IMR-90 (cell line): ENCODE data around the gene TBX4.

ENCODE experiments used
- BHLHE40 ChIP-seq: fragments of 150-350 bp; IDR thresholded peaks from 2 replicates; pipeline ENCODE4 v1.6.1; 2016; ENCODE audit warnings: mild to moderate bottlenecking, low read depth, low read length
- CEBPB ChIP-seq: IDR thresholded peaks from 2 replicates; pipeline ENCODE4 v1.6.1; 2012; ENCODE audit warnings: low read depth, low read length, improper control_type of control experiment
- NFE2L2 ChIP-seq: fragments of 150-350 bp; IDR thresholded peaks from 2 replicates; pipeline ENCODE4 v1.6.1; 2016; ENCODE audit warnings: low read depth, mild to moderate bottlenecking, low read length
- POLR2A ChIP-seq: IDR thresholded peaks from 2 replicates; pipeline ENCODE4 v1.6.1; 2012; ENCODE audit warnings: mild to moderate bottlenecking, low read depth, low read length
- RAD21 ChIP-seq: IDR thresholded peaks from 2 replicates; pipeline ENCODE4 v1.6.1; 2012; ENCODE audit warnings: low read length, improper control_type of control experiment
- RCOR1 ChIP-seq: IDR thresholded peaks from 2 replicates; pipeline ENCODE4 v1.6.1; 2012; ENCODE audit warnings: mild to moderate bottlenecking, low read length, improper control_type of control experiment; ENCODE audit not compliant: insufficient replicate concordance
- SMC3 ChIP-seq: fragments of 150-350 bp; IDR thresholded peaks from 2 replicates; pipeline ENCODE4 v1.6.1; 2016; ENCODE audit warnings: low read depth, mild to moderate bottlenecking, antibody characterized with exemption, low read length, moderate library complexity
- TF ChIP-seq, protein P1 (sequence below): conservative IDR thresholded peaks from 2 replicates; pipeline ENCODE4 v1.5.1; 2012; ENCODE audit warnings: mild to moderate bottlenecking, low read depth, low read length, improper control_type of control experiment
- TF ChIP-seq, protein P2 (sequence below): fragments of 150-350 bp; IDR thresholded peaks from 2 replicates; pipeline ENCODE4 v1.6.1; 2016; ENCODE audit warnings: low read depth, mild to moderate bottlenecking, low read length, moderate library complexity, borderline replicate concordance
- TF ChIP-seq, protein P3 (sequence below): fragments of 150-350 bp; IDR thresholded peaks from 2 replicates; pipeline ENCODE4 v1.6.1; 2017; ENCODE audit warnings: mild to moderate bottlenecking, antibody characterized with exemption, low read length, low read depth

DNA sequence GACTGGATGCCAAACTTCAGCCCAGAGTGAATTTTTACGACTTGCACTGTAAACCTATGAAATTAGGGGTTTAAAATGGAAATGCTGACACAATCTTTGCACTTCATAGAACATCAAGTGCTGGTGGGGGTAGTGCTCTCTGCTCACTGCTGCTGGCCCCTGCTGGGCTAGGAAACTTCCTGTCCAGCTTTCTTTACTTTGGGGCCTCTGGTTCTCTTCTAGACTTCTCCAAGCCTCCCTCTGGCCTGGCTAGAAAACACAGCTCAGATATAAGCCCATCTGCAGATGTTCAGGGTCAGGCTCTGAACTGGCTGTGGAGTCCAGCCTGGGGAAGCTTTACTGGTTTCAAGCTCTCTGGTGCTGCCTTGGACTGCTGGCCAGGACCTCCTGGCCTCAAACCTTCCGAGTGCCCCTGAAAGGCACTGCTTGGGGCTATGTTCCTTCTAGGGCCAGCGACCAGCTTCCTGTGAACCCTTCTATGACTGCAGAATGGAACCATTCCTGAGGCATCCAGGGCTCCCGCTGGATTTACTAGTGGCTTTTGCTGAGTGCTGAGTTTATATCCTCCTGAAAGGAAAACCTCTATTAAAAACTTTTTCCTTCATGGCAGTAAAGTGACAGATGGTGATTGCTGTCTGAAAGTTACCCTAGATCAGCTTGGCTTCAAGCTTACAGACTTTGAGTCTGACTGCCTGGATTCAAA, 59.4 kb downstream of the TBX4 start:
- TF ChIP-seq, protein P1, sequence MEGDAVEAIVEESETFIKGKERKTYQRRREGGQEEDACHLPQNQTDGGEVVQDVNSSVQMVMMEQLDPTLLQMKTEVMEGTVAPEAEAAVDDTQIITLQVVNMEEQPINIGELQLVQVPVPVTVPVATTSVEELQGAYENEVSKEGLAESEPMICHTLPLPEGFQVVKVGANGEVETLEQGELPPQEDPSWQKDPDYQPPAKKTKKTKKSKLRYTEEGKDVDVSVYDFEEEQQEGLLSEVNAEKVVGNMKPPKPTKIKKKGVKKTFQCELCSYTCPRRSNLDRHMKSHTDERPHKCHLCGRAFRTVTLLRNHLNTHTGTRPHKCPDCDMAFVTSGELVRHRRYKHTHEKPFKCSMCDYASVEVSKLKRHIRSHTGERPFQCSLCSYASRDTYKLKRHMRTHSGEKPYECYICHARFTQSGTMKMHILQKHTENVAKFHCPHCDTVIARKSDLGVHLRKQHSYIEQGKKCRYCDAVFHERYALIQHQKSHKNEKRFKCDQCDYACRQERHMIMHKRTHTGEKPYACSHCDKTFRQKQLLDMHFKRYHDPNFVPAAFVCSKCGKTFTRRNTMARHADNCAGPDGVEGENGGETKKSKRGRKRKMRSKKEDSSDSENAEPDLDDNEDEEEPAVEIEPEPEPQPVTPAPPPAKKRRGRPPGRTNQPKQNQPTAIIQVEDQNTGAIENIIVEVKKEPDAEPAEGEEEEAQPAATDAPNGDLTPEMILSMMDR = no peak
- no peak for TF ChIP-seq POLR2A
- no peak for TF ChIP-seq SMC3
- no peak for TF ChIP-seq NFE2L2
- TF ChIP-seq BHLHE40 = no peak
- no peak for TF ChIP-seq RAD21
- TF ChIP-seq RCOR1 = no peak
- TF ChIP-seq, protein P2, sequence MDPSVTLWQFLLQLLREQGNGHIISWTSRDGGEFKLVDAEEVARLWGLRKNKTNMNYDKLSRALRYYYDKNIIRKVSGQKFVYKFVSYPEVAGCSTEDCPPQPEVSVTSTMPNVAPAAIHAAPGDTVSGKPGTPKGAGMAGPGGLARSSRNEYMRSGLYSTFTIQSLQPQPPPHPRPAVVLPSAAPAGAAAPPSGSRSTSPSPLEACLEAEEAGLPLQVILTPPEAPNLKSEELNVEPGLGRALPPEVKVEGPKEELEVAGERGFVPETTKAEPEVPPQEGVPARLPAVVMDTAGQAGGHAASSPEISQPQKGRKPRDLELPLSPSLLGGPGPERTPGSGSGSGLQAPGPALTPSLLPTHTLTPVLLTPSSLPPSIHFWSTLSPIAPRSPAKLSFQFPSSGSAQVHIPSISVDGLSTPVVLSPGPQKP = no peak
- TF ChIP-seq, protein P3, sequence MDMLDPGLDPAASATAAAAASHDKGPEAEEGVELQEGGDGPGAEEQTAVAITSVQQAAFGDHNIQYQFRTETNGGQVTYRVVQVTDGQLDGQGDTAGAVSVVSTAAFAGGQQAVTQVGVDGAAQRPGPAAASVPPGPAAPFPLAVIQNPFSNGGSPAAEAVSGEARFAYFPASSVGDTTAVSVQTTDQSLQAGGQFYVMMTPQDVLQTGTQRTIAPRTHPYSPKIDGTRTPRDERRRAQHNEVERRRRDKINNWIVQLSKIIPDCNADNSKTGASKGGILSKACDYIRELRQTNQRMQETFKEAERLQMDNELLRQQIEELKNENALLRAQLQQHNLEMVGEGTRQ = no peak
- TF ChIP-seq CEBPB = no peak
